ENCODE results near the gene SYNM. TPM values are rescaled to one million over a fixed set of nuclear protein-coding genes. Genes with fewer than 3 reads are reported as not detected.

SYNM gene
- total RNA-seq, 2 experiments from 2014 or later: 0.11 TPM

GRCh38 chr15:99170476-99171065, 65.7 kb downstream of the SYNM start:
- H3K9me3 ChIP-seq (ENCODE audit: control insufficient read depth in 1 of 2, insufficient read depth in 1 of 2, low read length in 2 of 2): no peaks in the 10 kb centered on the region
- POLR2A ChIA-PET: no interaction called here
- no peak for ATAC-seq (ENCODE audit: poor library complexity)
- Mint-ChIP-seq H3K9me3 (no peaks in the 10 kb centered on the region), H3K27ac (no peak overlapping the region), H3K4me3 (no peak overlapping the region), H3K36me3 (ENCODE audit: low read depth) (no peaks in the 10 kb centered on the region), H3K27me3 (no peaks in the 10 kb centered on the region), H3K4me1 (ENCODE audit: low read depth) (no peaks in the 10 kb centered on the region)
- no peak for DNase-seq
- no peaks in the 10 kb centered on the region for H3K36me3 ChIP-seq (ENCODE audit: insufficient read depth, low read length)
- no peaks in the 10 kb centered on the region for H3K27me3 ChIP-seq (ENCODE audit: control insufficient read depth in 1 of 2, insufficient read depth in 2 of 2, low read length in 2 of 2)
- no peak overlapping the region for H3K27ac ChIP-seq (ENCODE audit: low read depth in 1 of 2, low read length in 2 of 2)
- no peak for TF ChIP-seq CTCF (IDR thresholded peaks at IDR 0.05)
- CTCF ChIA-PET: no interaction called here
- no peaks in the 10 kb centered on the region for H3K4me1 ChIP-seq (ENCODE audit: insufficient read depth, low read length)
- no peak overlapping the region for H3K4me3 ChIP-seq (ENCODE audit: low read length)
- intact Hi-C loops (cut with DNase I, micrococcal nuclease): no loop called here

GRCh38 chr15:99172171-99172570, 67.3 kb downstream of the SYNM start:
- H3K27me3 Mint-ChIP-seq: no peaks in the 10 kb centered on the region
- ChIA-PET POLR2A (no interaction called here), CTCF (no interaction called here)
- no peaks in the 10 kb centered on the region for H3K36me3 Mint-ChIP-seq (ENCODE audit: low read depth)
- no peak for DNase-seq
- Histone ChIP-seq H3K36me3 (ENCODE audit: insufficient read depth, low read length) (no peaks in the 10 kb centered on the region), H3K27me3 (ENCODE audit: control insufficient read depth in 1 of 2, insufficient read depth in 2 of 2, low read length in 2 of 2) (no peaks in the 10 kb centered on the region), H3K9me3 (ENCODE audit: control insufficient read depth in 1 of 2, insufficient read depth in 1 of 2, low read length in 2 of 2) (no peaks in the 10 kb centered on the region), H3K4me1 (ENCODE audit: insufficient read depth, low read length) (no peaks in the 10 kb centered on the region), H3K4me3 (ENCODE audit: low read length) (no peak overlapping the region), H3K27ac (ENCODE audit: low read depth in 1 of 2, low read length in 2 of 2) (no peak overlapping the region)
- no peak overlapping the region for H3K27ac Mint-ChIP-seq
- TF ChIP-seq CTCF (IDR thresholded peaks at IDR 0.05): no peak
- no peak for ATAC-seq (ENCODE audit: poor library complexity)
- no peak overlapping the region for H3K4me3 Mint-ChIP-seq
- intact Hi-C loops (cut with DNase I, micrococcal nuclease): no loop called here
- no peaks in the 10 kb centered on the region for H3K4me1 Mint-ChIP-seq (ENCODE audit: low read depth)
- H3K9me3 Mint-ChIP-seq: no peaks in the 10 kb centered on the region

- POLR2A ChIA-PET: no interaction called here
- H3K4me1 Mint-ChIP-seq (ENCODE audit: low read depth): no peaks in the 10 kb centered on the region
- Histone ChIP-seq H3K4me1 (ENCODE audit: insufficient read depth, low read length) (no peaks in the 10 kb centered on the region), H3K4me3 (ENCODE audit: low read length) (no peak overlapping the region), H3K9me3 (ENCODE audit: control insufficient read depth in 1 of 2, insufficient read depth in 1 of 2, low read length in 2 of 2) (no peaks in the 10 kb centered on the region), H3K27ac (ENCODE audit: low read depth in 1 of 2, low read length in 2 of 2) (no peak overlapping the region), H3K27me3 (ENCODE audit: control insufficient read depth in 1 of 2, insufficient read depth in 2 of 2, low read length in 2 of 2) (no peaks in the 10 kb centered on the region), H3K36me3 (ENCODE audit: insufficient read depth, low read length) (no peaks in the 10 kb centered on the region)
- no peaks in the 10 kb centered on the region for H3K9me3 Mint-ChIP-seq
- TF ChIP-seq CTCF (IDR thresholded peaks at IDR 0.05): no peak
- H3K27ac Mint-ChIP-seq: no peak overlapping the region
- ATAC-seq (ENCODE audit: poor library complexity): no peak
- H3K4me3 Mint-ChIP-seq: no peak overlapping the region
- no peak for DNase-seq
- no peaks in the 10 kb centered on the region for H3K36me3 Mint-ChIP-seq (ENCODE audit: low read depth)
- intact Hi-C loops (cut with DNase I, micrococcal nuclease): no loop called here
- CTCF ChIA-PET: no interaction called here
- no peaks in the 10 kb centered on the region for H3K27me3 Mint-ChIP-seq
Measured at GRCh38 chr15:99172989-99173388, 68.1 kb downstream of the SYNM start.
